GM18909 (cell line): ENCODE measurements around the gene BBS9.
"Not testable (repeated sequence)": the region's sequence is repeated elsewhere in the genome, so short reads cannot be mapped to it uniquely, and the experiment has no call there.

Experiments
- ATAC-seq: cut with Tn5 transposase; IDR thresholded peaks from one replicate; pipeline ENCODE4 v1.9.1; 2021; ENCODE audit warnings: mild to moderate bottlenecking; ENCODE audit not compliant: unreplicated experiment, poor library complexity

Gene BBS9

DNA sequence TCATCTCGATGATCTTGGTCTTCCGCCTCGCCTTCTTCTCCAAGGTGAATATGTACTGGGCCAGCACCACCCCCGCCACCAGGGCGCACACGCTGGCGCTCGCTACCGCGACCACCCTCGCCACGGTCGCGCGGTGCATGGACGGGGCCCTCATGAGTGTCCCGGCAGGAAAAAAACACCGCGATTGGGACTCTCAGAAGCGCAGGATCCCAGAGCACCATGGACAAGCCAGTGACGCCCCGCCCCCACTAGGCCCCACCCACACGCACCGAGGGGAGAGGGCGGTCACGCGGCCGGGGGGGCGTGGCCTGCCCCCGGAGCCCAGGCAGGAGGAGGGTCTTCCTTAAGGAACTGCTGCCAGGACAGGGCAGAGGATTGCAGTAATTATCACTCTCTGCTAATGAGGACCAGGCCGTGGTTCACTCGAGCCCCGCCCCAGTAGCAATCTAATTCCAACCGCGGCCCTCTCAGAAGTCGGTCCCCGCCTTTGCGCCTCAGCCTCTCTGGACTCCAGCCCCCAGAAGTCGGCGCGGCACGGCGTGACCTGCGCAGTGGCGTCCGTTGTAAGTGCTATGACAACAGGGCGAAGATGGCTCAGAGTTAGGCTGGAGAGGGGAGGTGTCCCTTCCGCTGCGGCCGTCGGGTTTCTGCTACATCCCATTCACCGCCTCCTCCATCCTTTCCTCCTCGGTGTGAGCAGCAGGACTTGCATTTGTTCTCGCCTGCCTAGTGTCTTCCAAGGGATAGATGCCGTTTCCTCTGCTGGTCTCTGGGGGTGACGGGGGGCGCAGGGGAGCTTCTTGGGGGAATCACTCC lies at the start of gene BBS9:
TSS of gene BBS9 (plus strand) at position 575 of the 816 bp plus-strand sequence. CDS start 16,689 bp downstream, outside the sequence.
- ATAC-seq = peak; percentile 100

DNA sequence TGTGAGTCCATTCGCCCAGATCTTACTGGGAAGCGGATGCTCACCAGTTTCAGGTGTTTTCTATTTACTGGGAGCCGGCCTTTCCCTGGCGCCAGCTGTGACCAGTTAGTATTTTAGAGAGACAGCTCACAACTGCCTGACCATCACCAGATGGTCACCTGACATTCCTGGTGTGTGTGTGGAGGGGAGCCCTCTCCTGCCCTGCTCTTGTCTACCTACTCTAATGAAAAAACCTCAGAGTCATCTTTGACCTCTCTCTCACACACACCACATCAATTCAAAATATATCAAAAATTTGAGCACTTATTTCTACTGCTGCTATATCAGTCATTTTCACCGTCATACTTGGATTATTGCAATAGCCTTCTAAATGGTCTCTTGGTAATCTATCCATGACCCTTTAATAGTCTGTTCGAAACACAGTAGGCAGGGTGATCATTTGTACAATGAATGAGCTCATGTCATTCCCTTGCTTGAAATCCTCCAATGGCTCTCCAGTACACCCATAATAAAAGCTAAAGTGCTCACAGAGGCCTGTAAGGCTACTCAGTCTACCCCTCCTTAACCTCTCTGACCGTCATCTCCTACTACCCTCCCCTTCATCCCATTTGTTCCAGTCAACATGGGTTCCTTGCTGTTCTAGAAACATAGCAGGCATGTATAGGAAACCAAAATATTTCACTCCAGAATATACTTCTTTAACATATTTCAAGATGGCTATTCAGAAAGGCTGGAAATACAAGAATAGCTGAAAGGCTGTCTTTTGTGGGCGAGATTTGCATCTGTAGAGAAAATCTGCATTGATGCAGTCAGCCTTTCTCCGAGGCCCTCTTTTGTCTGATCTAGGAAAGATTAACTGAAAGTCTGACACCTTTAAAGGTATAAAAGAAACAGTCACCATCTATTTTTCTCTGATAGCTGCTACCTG lies 49.3 kb upstream of the BBS9 start:
- no peak for ATAC-seq

DNA sequence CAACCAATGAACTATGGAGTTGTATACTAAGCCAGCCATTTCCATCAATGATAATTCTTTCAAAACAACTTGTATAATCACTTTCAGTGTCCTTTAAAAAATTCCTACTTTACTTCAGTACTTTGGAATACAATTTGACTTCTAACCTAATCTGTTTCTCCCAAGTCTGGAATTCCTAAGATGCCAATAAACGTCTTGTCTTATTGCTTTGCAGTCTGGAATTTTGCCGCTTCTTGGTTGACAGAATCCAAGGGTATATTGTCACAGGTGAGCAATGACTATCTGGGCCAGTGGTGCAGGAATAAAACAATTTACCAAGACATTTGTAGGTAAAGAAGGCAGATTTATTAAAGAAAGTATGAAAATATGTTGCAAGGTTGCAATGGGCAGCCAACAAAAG lies 42.0 kb upstream of the BBS9 start:
- ATAC-seq = no peak

DNA sequence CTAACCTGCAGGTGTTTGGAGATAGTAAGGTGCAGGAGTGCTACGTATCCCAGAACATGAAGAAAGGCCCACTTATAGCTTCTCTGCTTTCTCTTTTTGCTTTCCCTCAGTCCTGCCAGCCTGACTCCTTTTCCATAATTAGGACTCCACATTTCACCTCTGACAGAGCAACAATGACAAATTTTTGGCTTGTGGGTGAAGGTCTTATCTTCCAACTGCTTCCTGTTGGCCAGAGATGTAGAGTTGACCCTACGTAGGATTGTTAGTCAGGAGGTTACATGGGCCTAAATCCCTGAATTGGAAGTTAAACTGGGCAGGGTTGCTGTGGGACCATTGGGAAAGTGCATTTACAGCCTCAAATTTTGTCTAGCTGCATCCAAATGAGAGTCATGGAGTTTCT lies 41.5 kb upstream of the BBS9 start:
- no peak for ATAC-seq

DNA sequence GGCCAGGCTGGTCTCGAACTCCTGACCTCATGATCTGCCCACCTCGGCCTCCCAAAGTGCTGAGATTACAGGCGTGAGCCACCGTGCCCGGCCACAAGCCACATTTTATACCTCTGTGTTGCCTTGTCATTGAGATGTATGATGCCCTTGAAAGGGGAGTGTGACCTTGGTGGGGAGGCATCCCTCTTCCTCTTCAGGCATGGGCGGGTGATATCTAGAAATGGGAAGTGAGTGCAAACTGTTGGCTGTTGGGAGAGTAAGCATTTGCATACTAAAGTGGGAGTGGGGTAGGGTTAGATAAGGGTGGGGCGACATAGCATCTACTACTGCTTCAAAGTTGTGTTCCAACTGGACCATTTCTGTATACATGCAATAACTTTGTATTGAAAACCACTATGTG lies 40.2 kb upstream of the BBS9 start:
- no peak for ATAC-seq

DNA sequence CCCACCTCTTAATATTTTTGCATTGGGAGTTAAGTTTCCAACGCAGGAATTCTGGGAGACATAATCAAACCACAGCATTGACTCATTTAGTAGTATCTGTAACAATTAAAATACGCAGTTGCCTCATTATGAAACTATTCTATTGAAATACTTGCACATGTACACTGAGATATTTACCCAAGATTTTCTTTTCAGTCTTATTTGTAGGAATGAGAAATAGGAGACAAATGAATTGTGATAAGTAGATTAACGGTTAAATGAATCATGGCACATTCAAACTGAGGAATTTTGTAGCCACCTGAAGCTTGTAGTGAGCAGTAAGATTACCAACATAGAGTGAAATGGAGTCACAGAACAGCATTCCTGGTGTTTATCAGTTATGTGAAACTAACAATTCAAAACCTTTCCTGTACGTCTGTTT lies 38.2 kb upstream of the BBS9 start:
- ATAC-seq = no peak

DNA sequence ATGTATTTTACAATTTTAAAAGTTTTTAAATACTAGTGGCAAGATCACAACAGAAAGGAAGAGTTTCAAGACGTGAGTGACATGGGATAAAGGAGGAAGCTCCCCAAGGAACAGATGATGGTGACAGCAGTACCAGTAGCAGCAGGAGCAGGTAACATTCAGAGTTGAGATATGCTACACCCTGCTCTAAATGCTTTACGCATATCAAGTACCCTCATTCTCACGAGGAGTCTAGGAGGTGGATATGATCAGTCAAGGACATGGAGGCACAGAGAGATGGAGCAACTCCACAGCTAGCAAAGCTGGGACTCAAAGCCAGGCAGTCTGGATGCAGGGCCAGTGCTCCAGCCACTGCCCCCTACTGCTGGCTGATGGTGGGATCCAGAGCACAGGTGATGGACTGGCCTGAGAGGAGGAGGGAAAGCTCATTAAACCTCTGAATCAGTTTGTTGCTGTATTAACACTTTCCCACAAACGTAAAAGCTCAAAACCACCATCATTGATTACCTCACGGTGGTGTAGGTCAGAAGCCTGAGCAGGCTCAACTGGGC lies 37.6 kb upstream of the BBS9 start:
- ATAC-seq = no peak

DNA sequence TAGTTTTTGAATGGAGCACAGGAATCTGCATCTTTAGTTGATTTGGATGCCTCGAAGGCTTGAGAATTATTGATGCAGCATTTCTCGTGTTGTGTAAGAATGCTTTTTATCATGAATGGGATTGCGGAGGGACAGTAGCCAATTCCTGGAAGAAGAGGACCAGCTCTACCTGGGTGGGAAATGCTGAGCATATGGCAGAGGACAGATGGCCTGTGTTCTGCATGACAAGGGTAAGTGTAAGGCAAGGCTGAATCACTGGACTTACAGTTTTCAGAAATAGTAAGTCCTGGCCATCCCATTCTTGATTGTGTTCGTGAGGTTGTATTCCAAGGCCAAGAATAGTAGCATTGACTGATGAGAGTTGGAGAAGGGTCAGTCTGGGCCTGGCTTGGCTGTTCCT lies 36.1 kb upstream of the BBS9 start:
- no peak for ATAC-seq

DNA sequence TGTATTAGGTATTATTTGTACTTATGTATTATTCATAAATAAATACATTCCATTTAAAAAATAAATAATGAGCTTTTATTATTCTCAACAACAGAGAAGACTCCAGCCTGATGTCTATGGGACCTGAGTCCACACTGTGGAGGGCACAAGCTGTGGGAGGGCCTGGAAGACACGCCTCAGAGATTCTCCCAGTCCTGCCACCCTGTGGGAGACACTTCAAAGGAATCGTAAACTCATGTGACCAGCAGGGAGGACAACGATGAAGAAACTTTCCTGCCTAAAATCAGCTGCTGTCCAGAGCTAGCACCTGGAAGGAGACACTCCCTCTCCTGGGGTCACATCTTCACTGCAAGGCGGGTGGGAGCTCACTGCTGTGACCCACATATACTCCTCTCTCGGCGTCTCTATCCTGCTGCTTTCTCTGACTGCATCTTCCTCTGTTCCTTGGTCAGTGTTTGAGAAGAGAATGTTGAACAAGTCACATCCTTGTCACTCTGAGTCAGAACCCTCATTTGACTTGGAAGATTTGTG lies 34.6 kb upstream of the BBS9 start:
- ATAC-seq = not testable (repeated sequence)

DNA sequence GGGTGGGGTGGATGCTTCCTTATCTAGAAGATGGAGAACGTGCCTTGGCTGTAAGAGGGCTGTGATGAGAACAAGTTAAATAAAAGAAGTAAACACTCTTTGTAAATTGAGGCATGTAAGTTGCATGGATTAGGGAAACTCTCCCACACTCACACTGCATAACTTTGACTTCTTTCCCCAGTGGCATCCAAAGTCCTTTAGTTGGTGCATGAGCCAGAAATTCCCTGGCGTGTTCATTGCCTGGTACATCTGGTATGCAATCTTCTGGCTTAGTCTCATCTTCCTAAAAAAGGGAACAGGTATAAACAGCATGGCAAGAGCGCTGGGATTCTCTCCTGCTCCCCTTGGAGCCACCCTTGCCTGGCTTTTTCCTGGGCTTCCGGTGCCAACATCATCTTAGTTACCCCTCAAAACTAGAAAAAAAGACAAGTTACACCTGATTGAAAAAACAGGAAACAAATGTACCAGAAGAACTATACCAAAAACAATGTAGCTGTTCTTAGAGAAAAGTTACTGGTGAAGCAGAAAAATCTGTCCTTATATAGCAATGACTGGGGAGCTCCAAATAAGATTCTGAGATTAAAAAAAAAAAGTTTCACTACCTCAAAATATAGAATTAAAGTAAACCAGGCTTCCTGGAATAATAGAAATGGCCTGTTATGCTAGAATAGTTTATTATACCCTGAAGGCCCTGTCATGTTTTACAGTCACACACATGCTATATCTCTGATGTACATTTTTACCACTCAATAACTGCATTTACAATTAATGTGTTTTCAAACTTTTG lies 30.0 kb upstream of the BBS9 start:
- no peak for ATAC-seq

DNA sequence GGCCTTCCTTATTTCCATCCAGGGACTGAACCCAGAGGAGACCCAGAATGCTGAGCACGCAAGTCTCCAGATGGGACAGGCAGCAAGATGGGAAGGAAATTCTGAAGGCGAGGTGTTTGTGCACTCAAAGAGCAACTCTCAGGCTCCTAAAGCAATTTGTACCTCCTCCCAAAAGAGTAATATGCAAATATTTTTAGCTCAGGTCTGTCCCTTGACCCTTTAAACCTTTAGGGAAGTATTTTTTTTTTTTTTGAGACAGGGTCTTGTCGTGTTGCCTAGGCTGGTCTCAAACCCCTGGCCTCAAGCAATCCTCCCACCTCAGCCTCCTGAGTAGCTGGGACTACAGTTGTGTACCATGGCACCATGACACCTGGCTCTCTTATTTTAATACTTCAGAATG lies 28.6 kb upstream of the BBS9 start:
- no peak for ATAC-seq

DNA sequence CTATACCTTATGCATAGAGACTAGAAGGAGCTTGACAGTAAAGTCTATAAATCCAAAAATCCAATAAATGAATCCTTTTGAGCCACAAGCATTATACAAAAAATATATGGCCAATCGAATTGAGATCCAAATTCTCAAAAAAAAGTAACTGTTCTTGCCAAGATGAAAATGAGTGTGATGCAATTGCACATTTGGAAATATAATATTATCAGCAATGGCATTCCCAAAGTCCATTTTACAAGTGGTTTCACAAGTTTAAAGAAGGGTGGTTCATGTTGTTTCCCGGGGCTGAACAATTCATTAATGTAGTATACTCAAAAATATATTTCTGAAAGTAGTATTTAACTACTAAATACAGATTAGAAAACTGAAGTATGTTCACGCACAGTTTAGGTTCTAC lies 27.5 kb upstream of the BBS9 start:
- no peak for ATAC-seq

DNA sequence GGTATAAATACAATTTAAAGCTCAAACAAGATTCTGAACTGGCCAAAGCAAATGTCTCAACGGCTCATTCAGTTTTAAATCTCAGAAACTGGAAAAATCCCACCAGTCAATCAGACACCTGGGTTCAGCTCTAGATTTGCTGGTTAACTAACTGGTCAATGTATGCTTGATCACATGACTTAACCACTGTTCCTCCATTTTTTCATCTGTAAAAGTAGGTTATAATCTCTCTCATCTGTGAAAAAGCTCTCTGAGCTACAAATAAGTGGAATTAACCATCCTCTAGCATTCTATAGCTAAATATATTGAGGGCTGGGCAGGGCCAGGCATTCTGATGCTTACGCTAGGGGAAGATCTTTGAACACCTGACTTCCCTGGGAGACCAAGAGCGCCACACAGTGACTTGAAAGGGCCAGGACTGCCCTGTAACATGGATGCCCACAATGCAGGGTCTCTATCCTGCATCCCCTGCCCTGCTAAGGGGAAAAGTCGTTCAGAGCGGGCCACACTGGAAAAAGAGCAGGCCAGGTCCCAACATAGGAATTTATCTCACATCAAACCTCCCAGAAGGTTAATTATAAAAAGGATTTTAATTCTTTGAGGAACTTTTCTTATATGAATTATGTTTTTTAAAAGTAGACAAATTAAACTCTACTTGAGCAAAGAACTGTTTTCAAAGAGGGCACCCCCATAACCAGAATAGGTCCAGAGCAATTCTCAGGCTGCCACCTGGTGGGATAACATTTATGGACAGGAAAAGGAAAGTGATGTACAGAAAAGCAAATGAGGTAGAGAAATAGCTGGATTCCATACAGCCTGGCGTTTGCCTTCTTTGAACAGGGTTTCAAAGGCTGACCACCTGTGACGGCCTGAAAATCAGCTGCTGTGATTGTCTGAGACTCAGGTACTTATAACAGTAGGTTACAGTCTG lies 22.0 kb upstream of the BBS9 start:
- peak; percentile 52 for ATAC-seq

DNA sequence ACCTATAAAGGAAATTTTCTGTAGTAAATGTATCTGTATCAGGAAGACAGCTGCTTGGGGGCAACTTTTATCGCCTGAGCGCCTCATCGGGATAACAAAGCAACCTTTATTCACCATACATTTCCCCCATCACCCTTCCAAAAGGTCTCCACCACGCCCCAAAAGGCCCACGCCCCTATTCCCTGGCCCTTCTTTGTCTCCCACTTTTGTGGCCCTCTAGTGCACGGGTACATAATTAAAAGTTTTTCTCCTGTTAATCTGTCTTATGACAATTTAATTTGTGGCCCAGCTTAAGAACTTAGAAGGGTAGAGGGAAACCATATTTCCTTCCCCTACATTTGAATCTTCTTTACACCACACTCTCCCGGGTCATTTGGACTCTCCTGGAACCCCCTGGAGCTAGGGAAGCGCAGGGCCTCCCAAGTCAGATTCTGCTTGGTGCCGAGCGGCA lies 20.8 kb upstream of the BBS9 start:
- ATAC-seq = peak; percentile 9

DNA sequence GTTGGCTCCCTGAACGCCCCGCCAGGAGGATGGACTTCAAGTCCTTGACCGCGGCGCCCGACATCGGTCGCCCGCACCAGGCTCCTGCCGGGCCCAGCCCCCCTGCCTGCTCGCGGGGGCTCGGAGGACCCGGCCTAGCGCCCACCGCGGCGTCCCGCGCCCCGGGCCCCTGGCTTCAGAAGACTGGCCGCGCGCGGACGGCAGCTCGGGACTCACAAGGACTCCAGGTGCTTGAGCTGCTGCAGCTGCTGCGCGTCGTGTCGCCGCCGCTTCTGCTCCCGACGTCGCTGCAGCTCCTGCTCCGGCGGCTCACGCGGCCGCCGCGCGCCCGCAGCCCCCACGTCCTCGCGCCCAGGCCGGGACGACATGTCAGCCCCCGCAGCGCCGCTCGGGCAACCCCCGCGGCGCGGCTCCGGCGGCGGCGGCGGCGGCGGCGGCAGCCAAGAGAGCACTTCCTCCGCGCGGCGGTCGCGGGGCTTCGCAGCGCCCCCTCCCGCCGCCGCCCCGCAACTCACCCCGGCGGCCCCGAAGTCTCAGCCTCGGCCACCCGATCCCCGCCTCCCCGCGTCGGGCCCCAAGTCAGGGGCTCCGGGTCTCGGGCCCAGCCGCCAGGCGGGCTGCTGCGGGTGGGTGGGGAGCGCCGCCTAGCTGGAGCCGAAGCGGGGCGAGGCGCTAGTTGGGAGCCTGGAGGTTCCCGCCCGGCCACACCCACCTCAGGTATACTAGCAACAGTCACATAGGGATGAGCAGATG lies 20.2 kb upstream of the BBS9 start, which contains the start of gene RP9:
TSS of gene RP9 (minus strand) at position 400 of the 753 bp plus-strand sequence. CDS start at position 368, 32 bp downstream.
- peak; percentile 88 for ATAC-seq

DNA sequence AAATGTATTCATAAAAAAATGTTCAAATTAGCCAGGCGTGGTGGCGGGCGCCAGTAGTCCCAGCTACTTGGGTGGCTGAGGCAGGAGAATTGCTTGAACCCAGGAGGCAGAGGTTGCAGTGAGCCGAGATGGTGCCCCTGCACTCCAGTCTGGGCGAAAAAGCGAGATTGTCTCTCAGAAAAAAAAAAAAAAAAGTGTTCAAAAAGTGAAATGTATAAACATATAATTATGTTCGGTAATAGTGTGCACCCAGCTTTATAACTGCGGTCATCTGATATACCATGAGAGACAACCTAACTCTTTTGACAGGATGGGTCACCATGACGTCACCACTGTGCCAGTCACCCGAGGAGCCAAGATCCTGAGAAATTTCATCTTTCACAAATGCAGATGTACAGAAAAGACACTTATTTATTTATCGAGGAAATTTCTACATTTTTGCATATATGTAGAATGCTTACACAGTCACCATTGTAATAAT lies 19.6 kb upstream of the BBS9 start:
- no peak for ATAC-seq

DNA sequence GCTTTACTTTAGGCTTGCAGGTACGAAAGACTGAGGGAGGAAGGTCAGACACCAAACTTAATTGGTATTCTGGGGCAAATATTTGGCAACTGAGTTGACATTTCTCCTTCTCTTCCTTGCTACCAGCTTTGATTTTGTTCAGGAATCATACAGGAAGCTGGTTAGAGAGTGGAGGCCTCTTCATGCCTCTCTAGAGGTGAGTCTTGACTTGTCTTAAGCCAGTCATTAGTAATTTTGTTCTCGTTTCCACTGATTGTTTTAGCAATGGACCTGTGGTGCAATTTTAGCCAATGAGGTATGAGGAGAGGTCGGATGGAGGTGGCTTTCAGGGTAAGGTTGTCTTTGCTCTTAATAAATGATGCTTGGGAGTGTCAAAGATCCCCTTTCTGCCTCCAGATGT lies 17.8 kb upstream of the BBS9 start:
- no peak for ATAC-seq

DNA sequence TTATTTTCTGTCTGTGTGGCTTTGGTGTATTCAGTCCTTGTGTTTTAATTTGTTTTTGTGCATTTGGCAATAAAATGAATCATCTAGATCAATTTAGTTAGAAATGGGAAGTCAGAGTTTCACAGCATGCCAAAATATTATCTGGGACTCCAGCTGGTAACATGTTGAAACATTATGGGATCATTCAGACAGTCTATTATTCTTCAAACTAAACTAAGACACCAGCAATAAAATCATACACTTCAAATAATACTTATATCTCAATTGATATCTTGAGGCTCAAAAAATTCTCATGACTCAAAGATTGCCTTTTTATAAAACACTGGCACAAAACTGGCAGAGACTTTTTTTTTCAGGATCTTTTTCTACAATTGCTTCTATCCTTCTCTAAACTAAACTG lies 14.4 kb upstream of the BBS9 start:
- no peak for ATAC-seq
